ENCODE data around the gene NTM. TPM values are rescaled to one million over a fixed set of nuclear protein-coding genes. Genes with fewer than 3 reads are reported as not detected.

NTM gene
- polyA plus RNA-seq, 4 donors = 42.8 to 51.8 (median 45.7) TPM

DNA sequence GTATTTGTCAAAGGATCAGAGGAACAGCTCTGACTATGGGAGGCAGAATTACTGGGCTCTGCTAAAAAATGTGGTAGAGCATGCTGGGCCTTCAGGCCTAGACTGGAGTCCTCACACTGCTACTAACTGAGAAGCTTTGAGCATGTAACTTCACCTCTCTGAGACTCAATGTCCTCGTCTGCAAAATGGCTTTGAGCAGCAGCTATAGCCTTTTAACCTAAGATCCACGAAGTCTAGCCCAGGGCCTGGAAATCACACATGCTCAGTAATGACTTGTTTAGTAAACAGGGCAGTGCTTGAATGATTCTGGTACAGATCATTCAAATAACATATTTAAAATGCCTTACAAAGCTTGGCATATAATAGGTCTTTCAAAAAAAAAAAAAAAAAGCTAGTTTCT is 221.7 kb downstream of the NTM start:
- DNase-seq (ENCODE audit: low read depth in 4 of 4, low spot score in 2 of 4) = no peak

DNA sequence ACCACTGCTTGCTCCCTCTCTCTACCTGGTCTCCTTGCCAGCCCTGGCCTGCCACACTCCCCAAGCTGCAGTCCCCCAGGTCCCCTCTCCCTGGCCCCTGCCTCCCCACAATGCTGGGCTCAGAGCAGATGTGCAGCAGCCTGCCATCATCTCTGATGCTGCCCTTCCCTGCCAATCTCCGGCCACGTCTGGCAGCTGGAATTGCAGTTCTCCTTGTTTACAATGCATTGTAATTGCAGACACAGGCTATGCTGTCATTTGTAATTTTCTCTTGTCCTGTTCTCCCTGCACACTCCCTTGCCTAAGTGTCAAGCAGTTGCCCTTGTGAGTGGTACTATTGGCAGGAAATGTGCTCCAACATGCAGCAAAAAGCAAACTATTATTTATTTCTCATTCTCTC is 222.3 kb downstream of the NTM start:
- no peak for DNase-seq (ENCODE audit: low read depth in 4 of 4, low spot score in 2 of 4)

DNA sequence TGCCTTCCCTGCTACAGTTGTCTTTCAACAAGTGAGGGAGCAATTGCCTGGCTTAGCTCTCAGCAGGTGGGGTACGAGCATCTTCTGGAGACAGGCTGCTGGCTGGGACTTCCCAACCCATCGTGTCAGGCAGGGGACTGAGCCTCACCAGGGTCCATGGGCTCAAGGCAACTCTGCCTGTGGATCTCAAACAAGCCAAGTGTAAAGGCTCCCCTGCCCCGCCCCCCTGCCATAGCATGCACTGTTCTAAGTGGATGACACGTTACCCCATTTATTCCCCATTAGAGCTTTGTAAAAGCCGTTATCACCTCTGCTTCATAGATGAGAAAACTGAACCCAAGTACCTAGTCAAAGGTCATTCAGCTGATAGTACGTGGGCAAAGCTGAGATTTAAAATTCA is 222.9 kb downstream of the NTM start:
- no peak for DNase-seq (ENCODE audit: low read depth in 4 of 4, low spot score in 2 of 4)

DNA sequence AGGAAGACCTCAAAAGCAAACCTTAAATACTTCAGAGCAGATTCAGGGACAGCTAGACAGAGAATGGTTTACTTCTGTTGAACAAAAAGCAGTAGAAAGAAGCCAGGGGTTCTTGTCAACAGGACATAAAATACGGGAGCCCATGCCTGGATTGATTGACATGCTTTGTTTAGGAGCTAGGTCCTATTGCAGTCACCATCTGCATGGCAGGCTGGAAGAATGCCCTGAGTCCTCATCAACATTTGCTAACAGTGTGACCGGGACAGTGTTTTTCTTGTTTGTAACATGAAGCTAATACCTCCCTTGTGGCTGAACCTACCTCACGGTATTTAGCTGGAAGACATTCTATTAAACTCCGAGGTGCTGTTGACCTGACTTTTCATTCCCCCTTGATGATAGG is 225.4 kb downstream of the NTM start:
- DNase-seq (ENCODE audit: low read depth in 4 of 4, low spot score in 2 of 4) = no peak

DNA sequence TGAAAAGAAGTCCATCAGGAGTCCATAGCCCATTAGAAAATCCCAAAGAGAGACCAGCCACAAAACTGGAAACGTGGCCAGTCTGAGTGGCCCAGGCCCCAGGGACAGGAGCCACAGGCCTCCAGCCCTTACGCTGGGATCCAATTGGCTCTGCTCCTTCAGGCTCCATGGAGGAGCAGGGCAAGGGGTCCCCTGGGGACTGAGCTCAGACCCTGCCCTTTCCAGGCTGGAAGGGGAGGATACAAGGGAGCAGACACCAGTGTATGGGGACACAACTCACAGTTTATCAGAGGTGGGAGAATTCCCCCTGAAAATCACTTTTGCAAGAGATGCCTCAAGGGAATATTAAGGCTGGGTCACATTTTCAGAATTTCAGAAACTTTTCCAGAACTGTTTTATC is 227.5 kb downstream of the NTM start:
- no peak for DNase-seq (ENCODE audit: low read depth in 4 of 4, low spot score in 2 of 4)

DNA sequence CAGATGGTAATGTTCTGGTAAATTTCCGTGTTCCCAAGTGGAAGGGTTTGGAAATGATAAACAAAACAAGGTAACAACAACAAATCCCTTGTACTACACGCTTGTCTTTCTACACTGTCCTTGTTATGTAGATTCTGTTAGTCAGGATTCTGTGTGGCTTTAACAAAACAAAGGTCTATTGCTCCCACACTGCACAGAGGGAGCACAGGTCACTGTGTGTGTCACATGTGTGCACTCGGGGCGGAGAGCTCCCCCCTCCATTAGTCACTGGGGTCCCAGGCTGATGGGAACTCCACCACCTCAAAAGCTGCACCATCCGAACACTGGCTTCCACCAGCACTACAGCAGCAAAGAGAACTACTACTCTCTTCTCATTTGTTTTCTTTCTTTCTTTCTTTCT is 227.9 kb downstream of the NTM start:
- no peak for DNase-seq (ENCODE audit: low read depth in 4 of 4, low spot score in 2 of 4)

DNA sequence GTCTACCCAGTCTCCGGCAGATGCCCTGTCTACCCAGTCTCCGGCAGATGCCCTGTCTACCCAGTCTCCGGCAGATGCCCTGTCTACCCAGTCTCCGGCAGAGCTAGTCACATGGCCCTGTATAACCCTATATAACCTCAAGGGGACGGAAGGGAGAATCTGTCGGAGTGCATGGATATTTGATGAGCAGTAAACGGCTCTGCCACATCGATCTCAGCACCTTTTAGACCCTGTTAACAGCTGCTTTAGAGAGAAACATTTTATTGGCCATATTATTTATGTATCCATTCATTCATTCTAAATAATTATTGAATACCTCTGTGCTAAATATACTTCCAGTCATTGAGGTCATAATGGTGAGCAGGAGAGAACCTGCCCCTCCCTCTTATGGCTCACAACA is 228.9 kb downstream of the NTM start:
- DNase-seq (ENCODE audit: low read depth in 4 of 4, low spot score in 2 of 4) = no peak

DNA sequence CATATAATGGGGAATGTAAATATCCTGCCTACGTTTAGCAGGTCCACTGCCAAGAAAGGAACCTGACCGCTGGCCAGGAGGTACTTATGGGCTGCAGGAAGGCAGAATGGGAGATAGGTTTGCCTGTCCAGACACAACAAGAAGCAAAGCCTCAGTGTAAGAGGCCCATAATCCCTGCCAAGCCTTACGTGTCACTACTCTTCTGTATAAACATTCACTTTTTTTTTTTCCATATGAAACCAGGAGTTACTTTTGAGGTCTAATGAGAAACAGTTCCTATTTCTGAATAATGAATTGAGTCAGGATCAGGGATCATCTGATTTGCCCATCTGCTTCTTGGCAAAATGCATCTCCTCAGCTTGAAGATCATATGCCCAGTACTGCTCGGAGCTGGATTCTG is 230.2 kb downstream of the NTM start:
- DNase-seq (ENCODE audit: low read depth in 4 of 4, low spot score in 2 of 4) = no peak

DNA sequence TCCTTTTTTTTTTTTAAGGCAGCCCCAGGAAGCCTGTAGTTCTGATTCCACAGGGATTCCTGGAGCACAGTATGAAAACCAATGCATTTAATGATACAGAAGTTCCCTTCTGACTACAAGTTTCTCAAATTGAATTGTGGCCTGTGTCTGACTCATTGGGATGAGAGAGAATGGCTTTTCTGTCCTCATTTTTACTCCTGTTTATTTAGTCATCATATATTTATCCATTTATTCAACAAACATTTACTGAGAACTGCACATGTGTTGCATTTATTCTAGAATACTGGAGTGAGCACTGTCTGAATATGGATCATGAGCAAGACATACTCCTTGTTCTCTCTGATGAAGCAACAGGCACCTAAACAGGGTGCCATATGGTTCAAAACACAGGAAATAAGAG is 231.2 kb downstream of the NTM start:
- DNase-seq (ENCODE audit: low read depth in 4 of 4, low spot score in 2 of 4) = no peak

DNA sequence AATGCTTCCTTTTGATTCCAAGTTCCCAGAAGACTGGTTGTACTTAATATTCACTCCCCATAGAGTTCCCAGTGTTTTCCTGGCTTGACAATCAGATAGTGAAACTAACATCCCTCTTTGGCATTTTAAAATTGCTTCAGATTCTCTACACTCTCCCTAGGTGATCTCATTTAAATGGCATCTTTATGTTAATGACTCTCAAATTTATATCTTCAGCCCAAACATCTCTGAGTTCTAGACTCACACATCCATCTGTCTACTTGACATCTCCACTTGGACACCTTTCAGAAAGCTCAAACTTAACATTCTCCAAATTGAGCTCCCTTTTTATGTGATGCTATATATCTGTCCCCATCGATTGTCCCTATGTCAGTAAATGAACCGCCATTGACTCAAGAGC is 232.0 kb downstream of the NTM start:
- no peak for DNase-seq (ENCODE audit: low read depth in 4 of 4, low spot score in 2 of 4)

DNA sequence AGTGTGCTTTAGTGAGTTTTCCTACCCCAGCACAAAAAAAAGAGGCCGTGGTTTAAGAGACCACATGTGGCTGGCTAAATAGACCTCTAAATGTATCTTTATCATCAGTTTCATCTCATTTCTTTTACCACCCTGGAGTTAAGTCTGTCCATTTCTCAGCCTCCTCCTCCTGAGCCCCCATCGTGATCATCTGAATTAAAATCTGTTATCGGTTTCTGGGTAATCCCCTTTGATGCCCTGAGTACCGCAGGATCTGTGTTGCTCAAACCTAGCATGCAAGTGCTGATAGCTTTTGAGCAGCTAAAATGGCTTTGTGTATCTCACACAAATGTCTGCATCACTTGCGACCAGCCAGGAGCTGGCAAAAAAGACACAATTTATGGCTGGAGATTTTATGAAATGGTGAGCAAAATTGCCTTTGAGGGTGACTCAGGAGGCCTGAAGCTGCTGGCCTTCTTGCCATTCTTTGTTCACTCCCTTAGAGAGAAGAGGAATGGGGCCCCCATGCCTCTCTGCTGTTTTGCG is 236.5 kb downstream of the NTM start:
- no peak for DNase-seq (ENCODE audit: low read depth in 4 of 4, low spot score in 2 of 4)

DNA sequence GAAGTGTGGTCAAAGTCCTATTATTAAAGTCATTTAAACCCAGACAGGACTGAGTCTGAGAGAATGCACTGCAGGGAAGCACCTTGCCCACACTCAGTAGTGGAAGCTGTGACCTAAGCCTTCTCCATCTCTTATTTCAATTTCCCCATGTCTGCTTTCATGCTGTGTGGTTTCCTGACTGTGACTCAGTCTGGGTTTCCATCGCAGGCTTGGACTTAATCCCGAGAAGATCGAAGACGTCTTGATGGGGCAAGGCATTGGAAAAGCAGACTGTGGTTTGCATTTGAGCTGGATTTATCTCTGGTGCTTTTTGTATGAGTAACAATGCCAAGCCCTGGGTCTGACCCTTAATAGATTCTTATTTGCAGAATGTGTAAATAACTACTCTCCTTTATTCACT is 238.9 kb downstream of the NTM start:
- no peak for DNase-seq (ENCODE audit: low read depth in 4 of 4, low spot score in 2 of 4)

DNA sequence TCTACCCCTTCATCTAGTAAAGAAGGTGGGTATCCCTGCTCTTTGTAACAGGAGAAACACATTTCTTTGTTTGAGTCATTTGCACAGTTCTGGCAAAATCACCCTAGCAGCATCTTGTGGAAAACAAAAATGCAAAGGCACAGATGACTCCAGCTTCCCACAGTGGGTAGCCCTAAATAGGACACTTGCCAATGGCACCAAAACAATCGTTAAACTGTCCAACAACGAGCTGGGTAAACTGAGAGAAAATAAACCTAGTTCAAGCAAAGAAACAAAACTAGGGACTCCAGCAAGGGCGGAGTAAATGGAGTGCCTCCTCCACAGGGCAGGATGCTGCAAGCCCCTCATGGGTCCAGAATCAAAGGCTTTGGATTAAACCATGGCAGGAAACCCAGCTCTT is 239.5 kb downstream of the NTM start:
- DNase-seq (ENCODE audit: low read depth in 4 of 4, low spot score in 2 of 4) = no peak

DNA sequence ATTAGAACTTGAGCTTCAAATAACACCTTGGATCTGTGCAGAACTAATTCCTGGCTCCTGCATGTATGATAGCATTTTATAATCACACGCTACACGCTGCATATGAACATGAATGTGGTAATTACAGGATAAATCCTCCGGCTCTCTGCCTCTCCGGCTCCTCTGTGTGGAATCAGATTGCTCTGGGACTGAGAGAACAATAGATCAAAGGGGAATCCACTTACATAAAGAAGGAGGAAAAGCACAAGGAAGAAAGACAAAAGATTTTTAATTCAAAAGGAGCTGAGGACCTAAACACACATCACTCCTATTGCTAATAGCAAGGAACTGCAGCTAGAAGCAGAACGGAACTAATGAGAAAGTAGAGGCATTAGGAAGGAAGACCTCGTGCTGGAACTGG is 240.9 kb downstream of the NTM start:
- no peak for DNase-seq (ENCODE audit: low read depth in 4 of 4, low spot score in 2 of 4)

DNA sequence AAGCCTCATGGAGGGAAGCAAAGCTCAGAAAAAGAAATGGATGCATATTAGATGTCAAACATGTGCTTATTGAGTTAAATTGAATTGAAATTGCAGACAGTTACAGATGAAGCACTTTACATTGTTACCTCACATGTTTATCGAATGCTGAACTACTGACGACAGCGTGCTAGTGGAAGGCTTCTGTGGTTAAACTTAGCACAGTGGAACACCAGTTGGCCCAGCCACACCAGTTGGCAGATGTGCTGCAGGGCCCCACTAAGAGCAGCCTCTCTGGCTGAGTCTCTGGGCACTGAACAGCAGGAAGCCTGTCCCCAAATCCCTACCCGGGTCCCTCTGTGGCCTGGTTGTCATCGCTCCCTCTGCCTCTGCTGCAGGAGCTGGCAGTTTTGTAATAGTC is 242.1 kb downstream of the NTM start:
- DNase-seq (ENCODE audit: low read depth in 4 of 4, low spot score in 2 of 4) = no peak

DNA sequence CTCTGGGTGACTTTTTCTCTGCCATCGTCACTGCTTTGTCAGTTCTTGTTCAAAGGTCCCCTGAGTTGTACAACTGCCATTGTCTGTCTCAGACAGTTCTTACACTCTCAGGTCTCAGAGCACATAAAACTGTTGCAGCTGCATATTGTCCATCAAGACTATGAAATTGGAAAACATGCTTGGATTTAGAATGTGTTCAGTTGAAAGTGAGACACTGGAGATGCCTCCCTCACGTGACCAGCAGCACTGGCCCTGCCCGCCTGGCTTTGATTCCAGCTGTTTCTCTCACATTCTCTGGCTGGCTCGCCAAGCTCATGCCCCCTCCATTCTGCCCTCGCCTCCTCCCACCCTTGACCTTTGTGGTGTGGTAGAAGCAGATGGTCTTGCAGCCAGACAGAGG is 244.2 kb downstream of the NTM start:
- DNase-seq (ENCODE audit: low read depth in 4 of 4, low spot score in 2 of 4) = no peak

DNA sequence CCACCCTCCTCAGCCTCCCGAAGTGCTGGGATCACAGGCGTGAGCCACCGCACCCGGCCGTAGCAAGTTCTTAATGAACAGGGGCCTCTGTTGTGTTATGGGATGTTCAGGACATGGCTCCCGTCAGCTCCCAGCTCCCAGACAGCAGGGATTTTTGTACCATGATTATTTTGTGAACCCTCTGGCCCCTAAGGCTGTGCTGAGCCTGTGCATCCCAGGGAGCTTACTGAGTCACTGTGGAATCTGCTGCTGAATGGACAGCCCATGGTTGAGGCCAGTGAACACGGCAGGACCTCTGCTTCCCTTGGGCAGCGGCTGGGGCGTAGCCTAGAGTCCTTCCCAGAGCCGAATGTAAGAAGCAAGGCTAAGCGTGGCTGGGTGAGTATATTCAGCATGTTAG is 245.2 kb downstream of the NTM start:
- no peak for DNase-seq (ENCODE audit: low read depth in 4 of 4, low spot score in 2 of 4)

DNA sequence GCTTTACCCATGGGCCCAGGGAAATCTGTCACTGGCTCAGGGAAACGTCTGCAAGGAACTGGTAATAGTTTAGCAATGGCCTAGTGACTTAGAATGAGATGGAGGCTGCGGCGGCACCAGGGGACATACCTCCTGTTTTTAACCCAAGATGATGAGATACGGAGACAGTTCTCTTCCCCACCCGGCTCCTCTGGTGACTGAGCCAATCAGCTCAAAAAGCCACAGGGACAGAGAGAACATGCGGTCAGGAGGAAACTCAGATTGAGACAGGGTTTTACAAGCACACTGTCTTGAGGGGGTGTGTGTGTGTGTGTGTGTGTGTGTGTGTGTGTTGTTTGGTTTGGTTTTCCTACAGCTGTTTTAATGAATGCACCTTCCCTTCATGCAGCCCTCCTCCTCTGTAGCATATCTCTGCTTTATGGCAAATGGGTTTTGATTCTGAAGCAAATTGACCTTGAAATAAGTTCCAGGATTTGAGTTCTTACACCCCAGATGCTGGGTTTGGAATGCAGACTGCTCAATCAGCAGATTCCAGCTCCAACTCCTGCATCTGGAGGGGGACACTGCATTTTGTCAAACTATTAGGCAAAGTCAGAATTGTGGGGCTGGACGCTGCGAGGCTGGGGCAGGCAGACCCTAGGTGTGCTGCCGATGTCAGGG is 246.2 kb downstream of the NTM start:
- DNase-seq (ENCODE audit: low read depth in 4 of 4, low spot score in 2 of 4) = no peak

DNA sequence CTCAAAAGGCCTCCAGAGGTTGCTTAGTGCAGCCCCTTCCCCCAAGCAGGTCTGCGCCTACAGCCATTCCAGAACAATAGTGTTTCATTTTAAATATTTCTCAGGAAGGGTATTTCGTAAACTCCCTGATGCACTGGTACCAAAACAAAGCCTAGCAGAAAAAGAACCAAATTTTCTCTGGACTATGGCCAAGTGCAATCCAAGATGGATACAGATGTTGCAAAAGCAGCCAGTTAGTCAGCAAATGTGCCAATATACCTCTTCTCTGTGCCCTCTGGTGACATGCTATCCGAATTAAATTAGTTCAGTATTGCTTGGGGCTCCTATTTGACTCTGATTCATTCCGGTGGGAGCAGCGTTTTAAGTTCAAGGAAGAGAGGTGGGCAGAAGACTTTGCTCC is 247.8 kb downstream of the NTM start:
- no peak for DNase-seq (ENCODE audit: low read depth in 4 of 4, low spot score in 2 of 4)

DNA sequence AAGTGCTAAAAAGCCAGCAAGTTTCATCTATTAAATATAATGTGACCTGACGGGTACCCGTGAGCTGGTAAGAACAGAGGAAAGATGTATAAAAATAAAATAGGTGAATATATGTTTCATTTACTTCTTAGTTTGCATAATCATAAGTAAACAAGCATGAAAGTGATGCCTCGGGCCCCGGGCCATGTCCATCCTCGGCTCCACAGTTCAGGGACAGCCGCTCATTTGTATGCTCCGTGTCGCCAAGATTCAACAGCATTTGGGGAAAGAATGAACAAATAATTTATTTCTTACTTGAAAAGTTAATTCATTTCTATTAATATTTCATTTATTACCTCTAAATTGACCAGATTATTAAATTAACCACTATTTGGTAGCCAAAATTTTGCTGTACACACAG is 251.8 kb downstream of the NTM start:
- no peak for DNase-seq (ENCODE audit: low read depth in 4 of 4, low spot score in 2 of 4)

DNA sequence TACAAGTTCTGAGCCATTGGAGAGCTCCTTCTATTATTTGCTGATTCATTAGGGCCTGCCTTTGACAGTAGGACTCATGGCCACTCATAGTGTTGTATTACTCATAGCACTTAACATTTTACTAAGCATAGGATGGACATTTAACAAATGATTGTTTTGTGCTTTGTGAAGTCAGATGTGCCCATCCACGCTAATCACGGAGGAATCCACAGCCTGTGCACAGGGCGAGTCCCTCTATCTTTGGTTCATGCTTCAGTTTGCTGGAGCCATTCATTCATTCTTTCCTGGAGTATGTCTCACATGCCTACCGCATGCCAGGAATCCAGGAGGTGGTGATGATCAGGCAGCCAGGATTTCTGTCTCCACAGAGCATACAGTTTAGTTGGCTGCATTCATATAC is 254.1 kb downstream of the NTM start:
- no peak for DNase-seq (ENCODE audit: low read depth in 4 of 4, low spot score in 2 of 4)

DNA sequence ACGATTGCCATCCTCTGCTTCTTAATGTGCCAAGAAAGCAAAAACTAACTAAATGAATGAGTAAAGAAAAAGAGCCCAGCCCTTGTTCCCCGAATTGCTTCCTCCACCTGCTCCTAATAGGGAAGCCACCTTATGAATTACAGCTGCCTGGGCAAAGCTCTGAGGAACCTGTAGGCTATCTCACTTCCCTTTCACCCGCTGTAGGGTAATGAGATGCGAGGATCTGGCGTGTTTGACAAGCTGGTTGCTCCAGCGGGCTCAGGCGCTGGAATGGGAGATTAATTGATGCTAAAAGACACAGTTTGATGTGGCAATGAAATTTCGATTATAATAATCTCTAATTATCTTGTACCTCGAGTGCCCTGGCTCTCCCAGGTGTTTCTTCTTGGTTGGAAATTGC is 256.4 kb downstream of the NTM start:
- DNase-seq (ENCODE audit: low read depth in 4 of 4, low spot score in 2 of 4) = no peak

DNA sequence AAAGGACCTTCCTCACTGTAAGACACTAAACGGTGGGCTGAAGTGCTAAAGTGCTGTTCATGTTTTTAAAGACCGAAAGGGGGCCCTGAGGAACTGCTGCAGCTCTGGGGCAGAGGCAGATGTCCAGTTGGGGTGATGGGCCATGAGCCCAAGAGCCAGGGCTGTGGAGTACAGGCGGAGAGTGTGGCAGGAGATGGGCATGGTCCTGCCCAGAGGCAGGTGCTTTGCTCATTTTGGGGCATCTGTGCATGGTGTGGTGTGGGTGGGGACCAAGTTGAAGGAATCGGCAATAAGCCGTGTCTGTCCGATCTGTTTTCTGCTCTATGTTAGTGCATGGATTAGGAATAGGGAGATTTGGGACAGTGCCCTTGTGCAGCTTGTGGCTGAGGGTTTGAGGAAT is 258.3 kb downstream of the NTM start:
- DNase-seq (ENCODE audit: low read depth in 4 of 4, low spot score in 2 of 4) = no peak

Measured in left renal cortex interstitium (tissue), 4 donors.